Measurements from ENCODE around the gene CHST12.

DNA sequence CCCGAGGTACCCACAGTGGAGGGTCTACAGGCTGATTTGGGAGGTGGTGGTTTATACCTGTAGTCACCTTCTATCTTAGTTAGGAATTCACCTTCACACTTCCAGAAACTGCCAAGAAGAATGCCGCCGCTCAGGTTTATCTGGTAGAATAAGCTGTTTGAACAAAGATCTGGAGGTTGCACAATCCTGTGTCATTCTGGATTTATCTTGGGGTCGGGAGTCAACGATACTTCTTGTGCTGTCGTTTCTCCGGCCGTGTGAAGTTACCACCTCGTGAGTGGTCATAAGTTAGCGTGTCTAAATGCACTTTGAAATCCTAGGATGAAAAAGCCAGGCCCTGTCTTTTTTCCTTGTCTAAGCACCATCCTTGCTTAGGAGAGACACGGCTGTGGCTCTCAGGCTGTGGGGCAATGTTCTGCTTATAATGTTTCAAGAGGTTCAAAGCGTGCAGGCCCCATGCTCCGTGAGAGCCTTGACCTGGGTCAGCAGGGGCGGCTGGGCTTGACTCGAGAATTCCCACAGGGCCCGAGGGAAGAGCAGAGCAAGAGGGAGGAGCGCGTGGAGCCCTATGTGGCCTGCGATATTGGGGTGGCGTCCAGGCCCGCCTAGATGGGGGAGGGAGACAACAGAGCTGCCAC lies 37.3 kb downstream of the CHST12 start:
- no peak for TF ChIP-seq FOXJ3 (CRISPR knock-in tag; IDR thresholded peaks at IDR 0.05; ENCODE audit: borderline replicate concordance)
- TF ChIP-seq, protein P1, sequence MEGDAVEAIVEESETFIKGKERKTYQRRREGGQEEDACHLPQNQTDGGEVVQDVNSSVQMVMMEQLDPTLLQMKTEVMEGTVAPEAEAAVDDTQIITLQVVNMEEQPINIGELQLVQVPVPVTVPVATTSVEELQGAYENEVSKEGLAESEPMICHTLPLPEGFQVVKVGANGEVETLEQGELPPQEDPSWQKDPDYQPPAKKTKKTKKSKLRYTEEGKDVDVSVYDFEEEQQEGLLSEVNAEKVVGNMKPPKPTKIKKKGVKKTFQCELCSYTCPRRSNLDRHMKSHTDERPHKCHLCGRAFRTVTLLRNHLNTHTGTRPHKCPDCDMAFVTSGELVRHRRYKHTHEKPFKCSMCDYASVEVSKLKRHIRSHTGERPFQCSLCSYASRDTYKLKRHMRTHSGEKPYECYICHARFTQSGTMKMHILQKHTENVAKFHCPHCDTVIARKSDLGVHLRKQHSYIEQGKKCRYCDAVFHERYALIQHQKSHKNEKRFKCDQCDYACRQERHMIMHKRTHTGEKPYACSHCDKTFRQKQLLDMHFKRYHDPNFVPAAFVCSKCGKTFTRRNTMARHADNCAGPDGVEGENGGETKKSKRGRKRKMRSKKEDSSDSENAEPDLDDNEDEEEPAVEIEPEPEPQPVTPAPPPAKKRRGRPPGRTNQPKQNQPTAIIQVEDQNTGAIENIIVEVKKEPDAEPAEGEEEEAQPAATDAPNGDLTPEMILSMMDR (IDR thresholded peaks at IDR 0.05): no peak
- no peak for TF ChIP-seq NR1H2 (CRISPR knock-in tag; IDR thresholded peaks at IDR 0.05)
- TF ChIP-seq SP1 (CRISPR knock-in tag; conservative IDR thresholded peaks at IDR 0.05): no peak
- TF ChIP-seq NR2C2 (CRISPR knock-in tag; IDR thresholded peaks at IDR 0.05): no peak
- TF ChIP-seq RELA (CRISPR knock-in tag; IDR thresholded peaks at IDR 0.05; ENCODE audit: borderline replicate concordance): no peak

Data from WTC11 (cell line).